HUES64 (cell line): ENCODE data around the gene MBD3L1. TPM values are rescaled to one million over a fixed set of nuclear protein-coding genes. Genes with fewer than 3 reads are reported as not detected.

ENCODE experiments used
- H3K27ac ChIP-seq: 2 replicates; pipeline ENCODE4 v1.7.0; 2013; ENCODE audit warnings: low read depth, low read length, inconsistent platforms
- H3K27me3 ChIP-seq: 2 replicates; pipeline ENCODE4 v1.6.1; 2013; ENCODE audit warnings: mild to moderate bottlenecking, low read length; ENCODE audit not compliant: insufficient read depth
- H3K36me3 ChIP-seq: 2 replicates; pipeline ENCODE4 v1.6.1; 2013; ENCODE audit warnings: mild to moderate bottlenecking, low read length; ENCODE audit not compliant: insufficient read depth
- H3K4me1 ChIP-seq: 2 replicates; pipeline ENCODE4 v1.6.1; 2013; ENCODE audit warnings: mild to moderate bottlenecking, low read length, moderate library complexity; ENCODE audit not compliant: insufficient read depth
- H3K4me3 ChIP-seq: 2 replicates; pipeline ENCODE4 v1.5.1; 2013; ENCODE audit warnings: mild to moderate bottlenecking, low read length, moderate library complexity
- H3K9ac ChIP-seq: 2 replicates; pipeline ENCODE4 v1.6.1; 2013; ENCODE audit warnings: mild to moderate bottlenecking, low read depth, low read length
- H3K9me3 ChIP-seq: 2 replicates; pipeline ENCODE4 v1.6.1; 2013; ENCODE audit warnings: low read depth, low read length; ENCODE audit not compliant: insufficient read depth
- WGBS: fragments of 150-250, 120-280 bp; methylation state at CpG from one replicate; pipeline ENCODE4 v1.1.7; 2013; ENCODE audit warnings: missing lambda C conversion rate; 5-methylcytosine and 5-hydroxymethylcytosine counted together
- polyA plus RNA-seq, 2 experiments: library from polyadenylated mRNA; stranded (reverse); fragments of 50-300 nt; gene quantifications; one replicate each; pipeline ENCODE4 v1.2.3, GENCODE V29; 2013

The MBD3L1 gene
- not detected for polyA plus RNA-seq (2013, experiment 1 of 2)
- polyA plus RNA-seq (2013, experiment 2 of 2), result not detected

DNA sequence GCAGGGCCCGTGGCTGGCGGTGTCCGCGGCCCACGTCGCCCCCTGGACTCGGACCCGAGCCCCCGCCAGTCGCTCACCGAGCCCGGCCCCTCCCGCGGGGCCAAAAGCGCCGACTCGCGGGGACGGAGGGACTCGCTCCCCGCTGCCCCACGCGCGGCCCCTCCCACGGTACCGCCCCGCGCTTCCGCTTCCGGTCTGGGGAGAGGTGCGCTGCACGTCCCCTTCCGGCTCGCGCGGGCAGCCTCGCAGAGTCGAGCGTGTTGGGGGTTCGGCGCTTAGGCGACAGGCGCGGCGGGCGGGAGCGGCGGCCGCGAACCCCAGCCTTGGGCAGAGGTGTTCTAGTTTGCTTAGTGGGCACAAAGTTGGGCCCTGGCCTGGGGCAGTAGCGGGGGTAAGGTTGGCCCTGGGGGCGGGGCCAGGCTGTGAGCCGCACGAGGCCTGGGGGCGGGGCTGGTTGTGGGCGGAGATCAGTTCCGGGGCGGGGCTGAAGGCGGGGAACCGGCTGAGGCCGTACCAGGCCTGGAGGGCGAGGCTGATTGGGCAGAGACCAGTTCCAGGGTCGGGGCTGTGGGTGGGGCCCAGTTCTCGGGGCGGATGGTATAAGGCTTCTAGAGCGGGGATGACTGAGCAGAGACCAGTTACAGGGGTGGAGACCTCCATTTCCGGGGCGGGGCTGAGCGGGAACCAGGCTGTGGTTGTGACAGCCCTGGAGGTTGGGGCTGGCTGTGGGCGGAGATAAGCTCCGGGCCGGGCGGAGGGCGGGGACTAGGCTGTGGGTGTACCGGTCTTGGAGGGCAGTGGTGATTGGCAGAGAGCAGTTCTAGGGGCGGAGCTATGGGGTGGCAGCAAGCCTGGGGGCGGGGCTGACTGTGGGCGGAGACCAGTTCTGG is at the start of gene MBD3L1, which contains the start of gene ZNF558:
MBD3L1 (plus strand) TSS at position 246 of the 890 bp plus-strand sequence. CDS start 10,302 bp downstream, outside the sequence.
ZNF558 (minus strand) TSS at position 173 of the 890 bp plus-strand sequence. CDS start 9,645 bp downstream, outside the sequence.
- Histone ChIP-seq H3K4me3 (peak within 1 kb of the TSS; percentile 76), H3K36me3 (no peaks in the 10 kb centered on the region), H3K27ac (peak within 1 kb of the TSS; percentile 81; the same call in 1 of the 2 replicates), H3K4me1 (no peaks in the 10 kb centered on the region), H3K9me3 (peaks cover 69% of the 10 kb centered on the region), H3K9ac (peak within 1 kb of the TSS; percentile 76), H3K27me3 (no peaks in the 10 kb centered on the region)
- WGBS, result 51% methylated on average over 78 of the region's 78 CpGs

DNA sequence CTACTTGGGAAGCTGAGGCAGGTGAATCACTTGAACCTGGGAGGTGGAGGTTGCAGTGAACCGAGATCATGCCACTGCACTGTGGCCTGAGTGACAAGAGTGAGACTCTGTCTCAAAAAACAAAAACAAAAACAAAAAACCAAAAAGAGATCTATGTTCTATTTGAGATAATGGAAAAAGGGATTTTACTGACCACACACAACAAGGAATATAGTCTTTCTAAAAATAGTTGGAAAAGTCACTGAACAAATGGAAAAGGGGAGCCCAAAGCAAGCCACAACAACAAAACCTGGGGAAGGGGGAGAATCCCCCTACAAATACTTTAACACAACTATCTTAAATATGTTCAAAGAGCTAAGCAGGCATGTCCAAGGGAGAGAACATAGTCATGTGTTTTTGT is 37.4 kb upstream of the MBD3L1 start:
- no peak overlapping the region for H3K27ac ChIP-seq
- no CpG with 5 or more reads among the region's 1 CpG for WGBS

DNA sequence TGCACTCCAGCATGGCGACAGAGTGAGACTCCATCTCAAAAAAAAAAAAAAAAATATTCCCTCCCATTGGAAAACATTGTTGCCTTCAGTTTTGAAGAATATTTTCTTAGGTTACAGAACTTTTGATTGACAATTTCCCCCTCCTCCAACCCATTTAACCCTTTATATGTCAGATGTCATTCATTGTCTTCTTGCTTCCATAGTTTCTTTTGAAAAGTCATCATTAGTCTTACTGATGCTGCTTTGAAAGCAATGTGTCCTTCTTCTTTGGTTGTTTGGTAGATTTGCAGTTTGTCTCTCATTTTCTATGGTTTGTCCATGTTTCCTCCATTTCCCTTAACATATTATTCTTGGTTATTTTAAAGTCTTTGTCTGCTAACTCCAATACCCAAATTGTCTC is 25.5 kb upstream of the MBD3L1 start:
- H3K4me1 ChIP-seq, result no peaks in the 10 kb centered on the region
- H3K27ac ChIP-seq, result no peak overlapping the region
- no peak overlapping the region for H3K9ac ChIP-seq
- H3K27me3 ChIP-seq, result no peaks in the 10 kb centered on the region
- H3K36me3 ChIP-seq, result peaks cover 40% of the 10 kb centered on the region
- H3K4me3 ChIP-seq, result no peak overlapping the region
- H3K9me3 ChIP-seq, result peaks cover 92% of the 10 kb centered on the region
- WGBS, result no CpG with 5 or more reads among the region's 1 CpG

More for the DNA sequence above, 37.4 kb upstream of the MBD3L1 start:
- H3K36me3 ChIP-seq, result no peaks in the 10 kb centered on the region
- peaks cover 47% of the 10 kb centered on the region for H3K9me3 ChIP-seq
- no peak overlapping the region for H3K9ac ChIP-seq
- no peaks in the 10 kb centered on the region for H3K27me3 ChIP-seq
- H3K4me3 ChIP-seq, result no peak overlapping the region
- no peaks in the 10 kb centered on the region for H3K4me1 ChIP-seq

DNA sequence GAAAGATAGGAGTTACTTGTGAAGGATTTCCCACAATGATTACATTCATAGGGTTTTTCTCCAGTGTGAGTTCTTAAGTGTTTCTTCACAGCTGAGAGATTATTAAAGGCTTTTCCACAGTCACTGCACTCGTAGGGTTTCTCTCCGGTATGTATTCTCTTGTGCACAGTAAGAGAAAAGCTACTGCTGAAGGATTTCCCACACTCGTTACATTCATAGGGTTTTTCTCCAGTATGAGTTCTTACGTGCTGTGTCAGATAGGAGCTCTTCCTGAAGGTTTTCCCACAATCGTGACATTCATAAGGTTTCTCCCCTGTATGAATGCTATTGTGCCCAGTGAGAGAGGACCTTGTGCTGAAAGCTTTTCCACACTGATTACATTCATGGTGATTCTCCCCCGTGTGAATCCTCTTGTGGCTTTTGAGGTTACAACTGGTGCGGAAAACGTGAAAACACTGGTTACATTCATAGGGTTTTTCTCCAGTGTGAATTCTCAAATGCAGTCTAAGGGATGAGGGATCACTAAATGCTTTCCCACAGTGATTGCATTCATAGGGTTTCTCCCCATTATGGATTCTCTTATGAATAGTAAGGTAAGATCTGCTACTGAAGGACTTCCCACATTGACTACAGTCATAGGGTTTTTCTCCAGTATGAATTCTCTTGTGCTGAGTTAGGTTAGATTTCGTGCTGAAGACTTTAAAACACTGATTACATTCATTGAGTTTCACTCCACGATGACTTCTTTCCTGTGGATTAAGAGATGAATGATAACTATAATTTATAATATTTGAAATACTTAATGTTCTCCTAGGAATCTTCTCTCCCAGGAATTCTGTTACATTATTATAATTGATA is 20.6 kb upstream of the MBD3L1 start:
- H3K36me3 ChIP-seq, result peaks cover 68% of the 10 kb centered on the region
- no peaks in the 10 kb centered on the region for H3K4me1 ChIP-seq
- WGBS, result 91% methylated on average over 8 of the region's 10 CpGs
- no peaks in the 10 kb centered on the region for H3K27me3 ChIP-seq
- H3K9ac ChIP-seq, result no peak overlapping the region
- H3K9me3 ChIP-seq, result peaks cover 98% of the 10 kb centered on the region
- H3K4me3 ChIP-seq, result 0 out of 2 replicates have a peak overlapping the region, but pooled peaks have one; percentile 13
- no peak overlapping the region for H3K27ac ChIP-seq

DNA sequence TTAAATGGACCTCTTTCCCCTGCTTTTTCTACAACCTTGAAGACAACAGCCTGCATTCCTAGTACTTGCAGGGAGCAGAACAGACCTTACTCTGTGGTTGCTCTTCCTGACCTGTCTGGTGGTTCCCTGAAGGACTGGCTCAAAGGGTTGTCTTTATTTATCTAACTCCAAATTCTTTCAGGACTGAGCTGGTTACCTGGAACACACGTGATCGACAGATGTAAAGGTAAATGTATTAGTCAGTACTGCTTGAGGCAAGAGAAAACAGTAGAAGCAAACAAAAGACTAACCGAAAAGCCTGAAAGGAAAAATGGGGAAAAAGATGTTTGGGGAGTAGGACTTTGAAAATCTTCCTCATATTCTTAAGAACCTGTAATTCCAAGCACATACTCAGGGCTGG is 18.0 kb upstream of the MBD3L1 start:
- Histone ChIP-seq H3K27ac (no peak overlapping the region), H3K4me3 (no peak overlapping the region), H3K4me1 (no peaks in the 10 kb centered on the region), H3K36me3 (peaks cover 75% of the 10 kb centered on the region), H3K9me3 (peaks cover 98% of the 10 kb centered on the region), H3K27me3 (no peaks in the 10 kb centered on the region), H3K9ac (no peak overlapping the region)
- 90% methylated on average over 3 of the region's 3 CpGs for WGBS

DNA sequence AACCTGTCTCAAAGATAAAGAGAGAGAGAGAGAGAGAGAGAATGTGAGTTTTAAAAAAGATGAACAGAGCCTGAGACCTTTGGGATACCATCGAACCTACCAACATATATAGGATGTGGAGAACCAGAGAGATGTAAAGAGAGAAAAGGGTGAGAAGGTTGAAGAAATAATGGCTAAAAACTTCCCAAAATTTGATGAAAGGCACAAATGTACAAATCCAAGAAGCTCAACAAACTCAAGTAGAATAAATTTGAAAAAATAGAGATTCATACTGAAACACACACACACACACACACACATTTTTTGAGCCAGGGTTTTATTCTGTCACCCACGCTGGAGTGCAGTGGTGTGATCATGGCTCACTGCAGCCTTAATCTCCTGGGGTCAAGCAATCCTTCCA is 16.4 kb upstream of the MBD3L1 start:
- WGBS, result 91% methylated on average over 2 of the region's 2 CpGs
- Histone ChIP-seq H3K9ac (no peak overlapping the region), H3K27me3 (no peaks in the 10 kb centered on the region), H3K27ac (no peak overlapping the region), H3K9me3 (peaks cover 92% of the 10 kb centered on the region), H3K4me1 (no peaks in the 10 kb centered on the region), H3K4me3 (no peak overlapping the region), H3K36me3 (peaks cover 75% of the 10 kb centered on the region)

DNA sequence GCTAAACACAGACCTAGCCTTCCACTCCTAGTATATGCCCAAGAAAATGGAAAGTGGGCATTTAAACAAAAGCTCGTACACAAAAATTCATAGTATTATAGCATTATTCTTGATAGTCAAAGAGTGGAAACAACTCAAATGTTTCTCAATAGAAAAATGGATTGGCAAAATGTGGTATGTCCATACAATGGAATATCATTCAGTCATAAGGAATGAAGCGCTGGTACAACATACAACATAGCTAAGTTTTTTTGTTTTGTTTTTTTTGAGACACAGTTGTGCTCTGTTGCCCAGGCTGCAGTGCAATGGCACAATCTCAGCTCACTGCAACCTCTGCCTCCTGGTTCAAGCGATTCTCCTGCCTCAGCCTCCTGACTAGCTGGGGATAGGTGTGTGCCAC is 11.9 kb upstream of the MBD3L1 start:
- whole genome bisulfite sequencing, result 92% methylated on average over 2 of the region's 3 CpGs
- Histone ChIP-seq H3K27ac (no peak overlapping the region), H3K4me3 (no peak overlapping the region), H3K27me3 (no peaks in the 10 kb centered on the region), H3K36me3 (peaks cover 67% of the 10 kb centered on the region), H3K4me1 (no peaks in the 10 kb centered on the region), H3K9ac (no peak overlapping the region), H3K9me3 (peaks cover 74% of the 10 kb centered on the region)

DNA sequence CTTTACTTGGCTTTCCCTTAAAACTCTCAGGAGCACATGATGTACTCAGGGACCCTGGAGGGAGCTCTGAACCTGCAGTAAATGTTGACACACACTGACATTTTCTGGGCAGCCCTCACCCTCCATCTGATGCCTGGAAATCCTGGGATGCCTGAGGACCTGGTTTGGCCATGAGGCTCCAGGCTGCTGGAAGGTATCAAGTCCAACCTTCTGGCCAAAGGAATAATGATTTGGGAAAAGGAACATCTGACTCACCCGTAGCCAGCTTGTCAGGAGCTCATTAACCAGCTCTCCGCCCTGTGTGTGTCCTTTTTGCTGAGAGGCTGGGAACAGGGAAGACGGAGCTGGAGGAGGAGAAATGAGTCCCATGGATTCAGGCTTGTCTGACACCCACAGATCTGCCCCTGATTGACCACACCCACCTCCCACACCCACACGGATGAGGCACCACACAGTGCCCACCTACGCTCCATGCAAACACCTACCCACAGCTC is 10.4 kb upstream of the MBD3L1 start:
- peaks cover 56% of the 10 kb centered on the region for H3K36me3 ChIP-seq
- no peak overlapping the region for H3K27ac ChIP-seq
- H3K27me3 ChIP-seq, result no peaks in the 10 kb centered on the region
- no peak overlapping the region for H3K9ac ChIP-seq
- 79% methylated on average over 5 of the region's 5 CpGs for WGBS
- no peaks in the 10 kb centered on the region for H3K4me1 ChIP-seq
- H3K9me3 ChIP-seq, result peaks cover 72% of the 10 kb centered on the region
- no peak overlapping the region for H3K4me3 ChIP-seq

DNA sequence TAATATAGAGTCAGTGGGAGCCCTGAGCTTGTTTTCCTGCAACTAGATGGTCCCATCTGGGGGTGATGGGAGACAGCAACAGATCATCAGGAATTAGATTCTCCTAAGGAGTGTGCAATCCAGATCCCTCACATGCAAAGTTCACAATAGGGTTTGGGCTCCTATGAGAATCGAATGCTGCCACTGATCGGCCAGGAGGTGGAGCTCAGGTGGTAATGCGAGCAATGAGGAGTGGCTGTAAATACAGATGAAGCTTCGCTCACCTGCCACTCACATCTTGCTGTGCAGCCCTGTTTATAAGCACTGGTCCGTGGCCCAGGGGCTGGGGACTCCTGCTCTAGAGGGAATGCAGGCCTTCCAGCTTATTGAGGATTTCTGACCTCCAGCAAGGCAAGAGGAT is 5.8 kb upstream of the MBD3L1 start:
- peaks cover 20% of the 10 kb centered on the region for H3K36me3 ChIP-seq
- H3K9ac ChIP-seq, result no peak overlapping the region
- no peaks in the 10 kb centered on the region for H3K4me1 ChIP-seq
- WGBS, result 84% methylated on average over 5 of the region's 5 CpGs
- no peaks in the 10 kb centered on the region for H3K27me3 ChIP-seq
- peaks cover 70% of the 10 kb centered on the region for H3K9me3 ChIP-seq
- H3K4me3 ChIP-seq, result no peak overlapping the region
- no peak overlapping the region for H3K27ac ChIP-seq

DNA sequence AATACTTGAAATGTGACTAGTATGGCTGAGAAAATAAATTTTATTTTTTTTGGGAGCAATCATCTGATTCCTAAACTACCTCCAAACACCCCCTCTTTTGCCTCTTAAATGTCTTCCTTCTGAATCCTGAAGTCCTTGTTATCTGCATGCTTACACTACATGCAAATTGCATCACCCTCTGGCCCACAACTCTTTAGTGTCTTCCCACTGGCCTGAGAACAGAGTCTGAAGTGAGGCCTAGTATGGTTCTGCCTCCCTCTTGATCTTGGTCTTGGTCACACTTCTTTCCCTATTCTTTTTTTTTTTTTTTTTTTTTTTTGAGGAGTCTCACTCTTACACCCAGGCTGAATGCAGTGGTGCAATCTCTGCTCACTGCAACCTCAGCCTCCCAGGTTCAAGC is 4.9 kb upstream of the MBD3L1 start:
- Histone ChIP-seq H3K9ac (no peak overlapping the region), H3K36me3 (peaks cover 11% of the 10 kb centered on the region), H3K27ac (no peak overlapping the region), H3K27me3 (no peaks in the 10 kb centered on the region), H3K9me3 (peaks cover 70% of the 10 kb centered on the region), H3K4me1 (no peaks in the 10 kb centered on the region), H3K4me3 (no peak overlapping the region)

DNA sequence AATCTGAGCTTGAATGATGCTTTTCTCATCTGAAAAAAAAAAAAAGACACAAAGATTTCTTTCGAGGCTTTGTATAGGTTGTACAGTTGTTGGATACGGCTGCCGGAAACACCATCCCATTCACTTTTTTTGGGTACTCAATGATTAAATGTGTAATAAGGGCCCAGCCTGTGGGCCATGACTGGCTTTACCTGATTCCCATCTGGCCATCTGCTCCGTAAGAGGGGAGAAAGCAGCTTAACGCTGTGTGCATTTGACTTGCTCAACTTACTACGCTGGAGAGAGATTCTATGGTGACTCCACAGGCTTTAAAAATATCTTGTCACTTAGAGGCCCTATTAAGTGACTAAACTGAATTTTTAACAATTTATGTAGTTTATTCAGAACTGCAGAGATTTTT is 804 bp upstream of the MBD3L1 start:
- WGBS, result 87% methylated on average over 6 of the region's 6 CpGs

More for the DNA sequence above, 804 bp upstream of the MBD3L1 start:
- peak overlapping the region; percentile 76 for H3K9ac ChIP-seq
- no peak overlapping the region for H3K27ac ChIP-seq
- no peaks in the 10 kb centered on the region for H3K4me1 ChIP-seq
- H3K27me3 ChIP-seq, result no peaks in the 10 kb centered on the region
- no peaks in the 10 kb centered on the region; the same call in 1 of the 2 replicates for H3K36me3 ChIP-seq
- H3K4me3 ChIP-seq, result peak overlapping the region; percentile 76
- peaks cover 69% of the 10 kb centered on the region for H3K9me3 ChIP-seq
